ENCODE measurements around the gene CASP8AP2. TPM values are rescaled to one million over a fixed set of nuclear protein-coding genes. Genes with fewer than 3 reads are reported as not detected.
A peak's percentile ranks its signal among the peaks of the same experiment; 100 is the strongest.

The CASP8AP2 gene
- total RNA-seq, 1 donor from 2014 or later = 12.1 TPM

DNA sequence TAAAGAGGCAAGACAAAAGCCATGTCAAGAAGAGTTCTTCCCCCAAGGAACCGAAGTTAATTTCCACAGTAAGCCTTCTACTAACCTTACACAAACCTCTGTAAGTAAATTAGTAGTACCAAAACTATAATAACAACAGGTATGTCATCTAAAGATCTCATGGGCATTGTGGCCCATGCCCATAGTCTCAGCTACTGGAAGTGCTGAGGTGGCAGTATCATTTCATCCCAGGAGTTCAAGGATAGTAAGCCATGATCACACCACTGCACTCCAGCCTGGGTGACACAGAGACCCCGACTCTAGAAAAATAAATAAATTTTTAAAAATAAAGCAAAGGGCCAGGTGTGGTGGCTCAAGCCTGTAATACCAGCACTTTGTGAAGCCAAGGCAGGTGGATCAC lies 39.3 kb upstream of the CASP8AP2 start:
- no peak for FAIRE-seq
- peaks cover 4% of the 10 kb centered on the region for H3K4me1 Mint-ChIP-seq (ENCODE audit: low read depth, unreplicated experiment)
- H3K9me3 Mint-ChIP-seq (ENCODE audit: unreplicated experiment) = no peaks in the 10 kb centered on the region

DNA sequence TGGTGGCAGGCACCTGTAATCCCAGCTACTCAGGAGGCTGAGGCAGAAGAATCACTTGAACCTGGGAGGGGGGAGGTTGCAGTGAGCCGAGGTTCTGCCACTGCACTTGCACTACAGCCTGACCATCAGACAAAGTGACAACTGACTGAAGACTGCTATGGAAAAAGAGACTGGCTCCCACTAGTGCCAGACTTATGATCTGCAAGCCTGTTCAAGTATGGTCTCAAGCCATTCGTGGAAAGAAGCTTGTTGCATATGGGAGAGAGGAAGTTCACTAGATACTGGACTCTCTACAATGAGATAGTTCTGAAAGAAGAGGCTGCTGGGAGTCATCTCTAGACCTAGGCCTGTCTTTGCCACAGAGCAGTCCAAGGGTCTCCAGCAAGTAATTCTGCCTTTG lies 36.8 kb upstream of the CASP8AP2 start:
- H3K9me3 ChIP-seq (ENCODE audit: insufficient read depth, low read depth, low read length) = no peaks in the 10 kb centered on the region
- H3K9ac ChIP-seq (ENCODE audit: low read length) = no peak overlapping the region
- Mint-ChIP-seq H3K4me1 (ENCODE audit: low read depth, unreplicated experiment) (peaks cover 4% of the 10 kb centered on the region), H3K36me3 (ENCODE audit: low read depth, unreplicated experiment) (peaks cover 12% of the 10 kb centered on the region), H3K9me3 (ENCODE audit: unreplicated experiment) (no peaks in the 10 kb centered on the region), H3K27ac (ENCODE audit: unreplicated experiment) (no peak overlapping the region), H3K4me3 (ENCODE audit: unreplicated experiment) (no peak overlapping the region), H3K27me3 (ENCODE audit: low read depth, unreplicated experiment) (no peaks in the 10 kb centered on the region)
- TF ChIP-seq EZH2 (IDR thresholded peaks at IDR 0.05; ENCODE audit: insufficient read depth, low read length) = no peak
- TF ChIP-seq, protein P1, sequence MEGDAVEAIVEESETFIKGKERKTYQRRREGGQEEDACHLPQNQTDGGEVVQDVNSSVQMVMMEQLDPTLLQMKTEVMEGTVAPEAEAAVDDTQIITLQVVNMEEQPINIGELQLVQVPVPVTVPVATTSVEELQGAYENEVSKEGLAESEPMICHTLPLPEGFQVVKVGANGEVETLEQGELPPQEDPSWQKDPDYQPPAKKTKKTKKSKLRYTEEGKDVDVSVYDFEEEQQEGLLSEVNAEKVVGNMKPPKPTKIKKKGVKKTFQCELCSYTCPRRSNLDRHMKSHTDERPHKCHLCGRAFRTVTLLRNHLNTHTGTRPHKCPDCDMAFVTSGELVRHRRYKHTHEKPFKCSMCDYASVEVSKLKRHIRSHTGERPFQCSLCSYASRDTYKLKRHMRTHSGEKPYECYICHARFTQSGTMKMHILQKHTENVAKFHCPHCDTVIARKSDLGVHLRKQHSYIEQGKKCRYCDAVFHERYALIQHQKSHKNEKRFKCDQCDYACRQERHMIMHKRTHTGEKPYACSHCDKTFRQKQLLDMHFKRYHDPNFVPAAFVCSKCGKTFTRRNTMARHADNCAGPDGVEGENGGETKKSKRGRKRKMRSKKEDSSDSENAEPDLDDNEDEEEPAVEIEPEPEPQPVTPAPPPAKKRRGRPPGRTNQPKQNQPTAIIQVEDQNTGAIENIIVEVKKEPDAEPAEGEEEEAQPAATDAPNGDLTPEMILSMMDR (IDR thresholded peaks at IDR 0.05; ENCODE audit: insufficient read depth, low read depth, low read length) = peak; percentile 46
- H4K20me1 ChIP-seq (ENCODE audit: insufficient read depth, low read length) = peaks cover 18% of the 10 kb centered on the region
- H2AFZ ChIP-seq (ENCODE audit: low read depth, low read length) = no peak overlapping the region
- no peak for FAIRE-seq
- H3K79me2 ChIP-seq (ENCODE audit: insufficient read depth, low read length) = no peaks in the 10 kb centered on the region
- no peak overlapping the region for H3K27ac ChIP-seq (ENCODE audit: low read depth, low read length)
- no peaks in the 10 kb centered on the region for H3K27me3 ChIP-seq (ENCODE audit: insufficient read depth, low read length)
- H3K4me1 ChIP-seq (ENCODE audit: insufficient read depth, low read length) = peaks cover 8% of the 10 kb centered on the region
- no peak overlapping the region for H3K4me3 ChIP-seq (ENCODE audit: insufficient read depth, low read depth, low read length)
- peaks cover 14% of the 10 kb centered on the region for H3K36me3 ChIP-seq (ENCODE audit: insufficient read depth, low read length)
- no peak overlapping the region for H3K4me2 ChIP-seq (ENCODE audit: low read length)
- DNase-seq (ENCODE audit: low read depth) = peak; percentile 9

More for the DNA sequence above, 39.3 kb upstream of the CASP8AP2 start:
- Histone ChIP-seq H4K20me1 (ENCODE audit: insufficient read depth, low read length) (peaks cover 12% of the 10 kb centered on the region), H3K27me3 (ENCODE audit: insufficient read depth, low read length) (no peaks in the 10 kb centered on the region), H3K4me3 (ENCODE audit: insufficient read depth, low read depth, low read length) (no peak overlapping the region), H3K4me2 (ENCODE audit: low read length) (no peak overlapping the region), H3K27ac (ENCODE audit: low read depth, low read length) (no peak overlapping the region), H3K4me1 (ENCODE audit: insufficient read depth, low read length) (peaks cover 4% of the 10 kb centered on the region), H3K79me2 (ENCODE audit: insufficient read depth, low read length) (no peaks in the 10 kb centered on the region), H3K9me3 (ENCODE audit: insufficient read depth, low read depth, low read length) (no peaks in the 10 kb centered on the region), H2AFZ (ENCODE audit: low read depth, low read length) (no peak overlapping the region), H3K9ac (ENCODE audit: low read length) (no peak overlapping the region), H3K36me3 (ENCODE audit: insufficient read depth, low read length) (peaks cover 19% of the 10 kb centered on the region)
- Mint-ChIP-seq H3K27me3 (ENCODE audit: low read depth, unreplicated experiment) (no peaks in the 10 kb centered on the region), H3K27ac (ENCODE audit: unreplicated experiment) (no peak overlapping the region), H3K36me3 (ENCODE audit: low read depth, unreplicated experiment) (peaks cover 12% of the 10 kb centered on the region), H3K4me3 (ENCODE audit: unreplicated experiment) (no peak overlapping the region)
- TF ChIP-seq, protein P1 (IDR thresholded peaks at IDR 0.05; ENCODE audit: insufficient read depth, low read depth, low read length) = no peak
- TF ChIP-seq EZH2 (IDR thresholded peaks at IDR 0.05; ENCODE audit: insufficient read depth, low read length) = no peak
- DNase-seq (ENCODE audit: low read depth) = no peak

DNA sequence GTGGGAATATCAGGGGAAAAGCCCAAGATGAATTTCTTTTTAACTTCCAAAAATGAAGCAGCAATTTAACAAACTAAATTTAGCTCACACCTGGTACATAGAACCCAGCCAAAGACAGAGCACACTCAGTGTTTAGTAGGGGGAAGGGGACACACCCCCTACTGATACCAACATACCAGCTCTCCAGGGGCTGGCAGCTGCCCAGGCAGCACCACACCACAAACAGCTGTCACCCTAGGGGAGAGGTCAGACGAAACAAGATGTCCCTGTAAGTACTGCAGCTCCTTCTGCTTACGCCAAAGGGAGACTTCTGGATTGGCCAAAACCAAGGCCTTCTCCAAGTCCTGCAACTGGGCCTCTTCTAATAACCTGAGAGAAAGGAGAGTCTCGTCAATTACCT lies 36.1 kb upstream of the CASP8AP2 start:
- H3K79me2 ChIP-seq (ENCODE audit: insufficient read depth, low read length) = no peaks in the 10 kb centered on the region
- H3K4me2 ChIP-seq (ENCODE audit: low read length) = no peak overlapping the region
- FAIRE-seq = no peak
- H3K4me3 Mint-ChIP-seq (ENCODE audit: unreplicated experiment) = no peak overlapping the region
- H3K9me3 ChIP-seq (ENCODE audit: insufficient read depth, low read depth, low read length) = no peaks in the 10 kb centered on the region
- no peak overlapping the region for H3K27ac Mint-ChIP-seq (ENCODE audit: unreplicated experiment)
- no peak overlapping the region for H3K9ac ChIP-seq (ENCODE audit: low read length)
- peaks cover 18% of the 10 kb centered on the region for H4K20me1 ChIP-seq (ENCODE audit: insufficient read depth, low read length)
- H3K27me3 Mint-ChIP-seq (ENCODE audit: low read depth, unreplicated experiment) = no peaks in the 10 kb centered on the region
- peaks cover 8% of the 10 kb centered on the region for H3K4me1 ChIP-seq (ENCODE audit: insufficient read depth, low read length)
- peak; percentile 6 for DNase-seq (ENCODE audit: low read depth)
- H3K36me3 ChIP-seq (ENCODE audit: insufficient read depth, low read length) = peaks cover 11% of the 10 kb centered on the region
- no peak overlapping the region for H3K27ac ChIP-seq (ENCODE audit: low read depth, low read length)
- peaks cover 4% of the 10 kb centered on the region for H3K4me1 Mint-ChIP-seq (ENCODE audit: low read depth, unreplicated experiment)
- no peaks in the 10 kb centered on the region for H3K27me3 ChIP-seq (ENCODE audit: insufficient read depth, low read length)
- no peak overlapping the region for H2AFZ ChIP-seq (ENCODE audit: low read depth, low read length)
- no peak for TF ChIP-seq EZH2 (IDR thresholded peaks at IDR 0.05; ENCODE audit: insufficient read depth, low read length)
- TF ChIP-seq, protein P1 (IDR thresholded peaks at IDR 0.05; ENCODE audit: insufficient read depth, low read depth, low read length) = no peak
- H3K36me3 Mint-ChIP-seq (ENCODE audit: low read depth, unreplicated experiment) = peaks cover 12% of the 10 kb centered on the region
- H3K4me3 ChIP-seq (ENCODE audit: insufficient read depth, low read depth, low read length) = no peak overlapping the region
- no peaks in the 10 kb centered on the region for H3K9me3 Mint-ChIP-seq (ENCODE audit: unreplicated experiment)
